NCI-H2227 treated with DMSO at 0.1 percent for 48 hours (cell line): ENCODE data around the gene WDR75.

Source experiments
- DNase-seq: peaks from one replicate; lab custom pipeline; 2025; lab: John Stamatoyannopoulos, UW

WDR75 gene

DNA sequence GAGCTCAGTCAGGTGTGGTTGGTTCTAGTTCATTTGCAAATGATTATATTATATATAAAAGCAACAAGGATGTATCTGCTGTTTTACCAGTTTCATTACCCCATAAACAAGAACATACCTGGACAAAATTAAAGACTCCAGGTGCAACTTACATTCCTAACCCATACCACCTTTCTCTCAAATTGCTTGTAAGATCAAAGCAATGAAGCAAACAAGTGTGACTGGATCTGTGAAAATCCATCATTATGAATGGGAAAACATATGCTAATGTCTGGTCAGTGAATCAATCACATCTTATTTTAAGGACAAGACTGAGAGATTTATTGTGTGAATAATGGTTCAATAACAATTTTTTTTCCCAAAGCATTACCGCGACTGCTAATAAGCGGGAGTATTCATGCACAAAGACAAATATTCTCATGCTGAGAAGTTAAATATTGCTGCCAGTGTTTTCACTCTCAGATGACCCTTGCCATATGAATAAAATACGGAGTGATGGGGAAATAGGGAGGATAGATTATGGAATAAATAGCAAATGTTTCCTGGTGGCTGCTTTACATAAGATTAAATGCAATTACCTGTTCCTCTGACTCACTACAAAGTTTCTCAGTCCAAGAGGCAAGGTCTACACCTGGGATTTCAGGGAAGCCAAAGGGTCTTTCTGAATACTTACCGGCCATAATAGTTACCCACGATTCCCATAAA lies 59.3 kb downstream of the WDR75 start:
- DNase-seq: no peak

DNA sequence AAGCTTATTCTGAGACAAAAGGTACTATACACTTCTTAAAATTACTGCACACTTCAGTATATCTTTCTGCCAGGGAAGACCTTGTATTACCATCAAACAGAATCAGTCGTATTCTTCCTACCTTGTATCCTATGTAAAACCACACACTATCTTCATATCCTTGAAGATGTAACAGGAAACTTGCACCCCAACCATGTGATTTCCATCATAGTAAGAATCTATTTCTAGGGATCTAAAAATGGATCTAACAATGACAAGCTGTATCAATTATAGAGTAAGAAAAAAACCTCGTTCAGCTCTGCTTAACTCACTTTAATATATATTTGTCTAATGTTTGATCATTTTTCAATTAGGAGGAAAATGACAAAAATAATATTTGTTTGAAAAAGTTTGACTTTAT lies 60.2 kb downstream of the WDR75 start:
- DNase-seq: no peak

GRCh38 chr2:189502714-189503113 lies 61.4 kb downstream of the WDR75 start:
- DNase-seq: no peak

- DNase-seq: no peak
Observed at GRCh38 chr2:189504238-189504637, 63.0 kb downstream of the WDR75 start.

GRCh38 chr2:189505492-189505891 lies 64.2 kb downstream of the WDR75 start:
- no peak for DNase-seq

DNA sequence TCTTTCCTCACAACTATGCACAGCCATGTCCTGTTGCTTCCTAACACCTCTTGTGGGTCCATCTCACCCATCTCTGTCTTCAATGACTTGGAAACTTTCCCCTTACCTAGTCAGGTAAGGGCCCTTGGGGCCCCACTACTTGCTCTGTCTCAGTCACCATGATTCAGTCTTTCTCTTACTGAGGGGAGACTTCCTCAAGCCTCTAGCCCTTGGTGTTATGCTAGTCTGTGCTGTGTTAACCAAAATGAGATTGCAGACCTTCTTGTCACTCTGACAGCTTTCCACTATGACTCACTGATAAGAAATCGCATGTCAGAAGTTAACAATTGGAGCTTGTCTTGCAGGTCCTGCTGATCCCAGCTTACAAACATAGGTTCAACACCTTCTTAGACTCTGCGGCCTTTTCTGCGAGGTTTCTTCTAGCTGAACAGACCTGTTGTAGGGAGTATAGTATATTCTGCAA lies 65.3 kb downstream of the WDR75 start:
- DNase-seq: no peak

DNA sequence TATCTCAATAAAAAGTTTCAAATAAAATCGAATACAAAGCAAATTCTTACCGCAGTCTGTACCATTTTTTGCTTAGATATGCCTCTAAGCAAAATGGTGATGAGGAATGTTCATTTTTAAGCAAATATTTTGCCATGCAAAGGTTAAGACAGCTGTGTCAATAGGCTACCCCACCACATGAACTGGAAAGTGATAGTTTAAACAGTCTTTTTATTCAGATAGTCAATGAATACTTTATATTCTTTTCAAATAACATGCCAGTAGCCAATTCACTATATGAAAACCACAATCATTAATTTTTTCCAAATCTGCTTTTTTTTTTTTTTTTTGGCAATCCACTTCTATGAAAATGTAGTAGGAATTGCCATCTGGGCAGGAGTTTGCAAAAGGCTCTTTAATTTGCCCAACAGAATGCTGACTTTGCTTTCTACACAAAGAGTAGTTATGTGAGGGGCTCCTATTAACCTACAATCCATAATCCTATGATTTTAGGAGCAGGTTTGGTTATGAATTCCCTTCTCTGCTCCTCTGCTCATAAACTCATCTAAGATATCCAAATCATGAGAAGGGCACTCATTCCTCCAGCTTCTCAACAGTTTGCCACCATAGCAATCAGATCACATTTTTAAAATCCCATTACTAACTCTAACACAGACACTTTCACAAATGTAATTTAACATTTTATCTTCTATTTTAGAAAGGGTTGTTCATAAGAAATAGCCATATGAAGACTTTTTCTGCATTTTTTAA lies 70.1 kb downstream of the WDR75 start:
- DNase-seq: no peak

- no peak for DNase-seq
Observed at GRCh38 chr2:189511960-189512319, 70.7 kb downstream of the WDR75 start.

GRCh38 chr2:189512879-189513278 lies 71.6 kb downstream of the WDR75 start:
- DNase-seq: no peak

DNA sequence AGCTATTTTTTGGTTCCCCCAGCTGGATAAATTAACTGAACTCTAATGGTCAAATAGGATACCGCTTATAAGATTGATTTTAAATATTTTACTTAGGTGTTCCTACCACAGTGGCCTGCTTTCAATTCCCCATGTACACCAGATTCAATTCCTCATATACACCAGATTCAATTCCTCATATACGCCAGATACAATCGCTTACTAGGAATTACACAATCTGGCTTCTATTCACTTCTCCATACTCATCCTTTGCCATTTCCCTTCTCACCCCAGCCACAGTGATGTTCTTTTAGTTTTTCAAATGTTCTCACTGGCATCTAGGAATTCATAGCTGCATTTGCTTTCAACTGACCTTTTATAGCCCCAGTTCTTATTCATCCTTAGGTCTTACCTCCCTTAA lies 72.8 kb downstream of the WDR75 start:
- DNase-seq: no peak

DNA sequence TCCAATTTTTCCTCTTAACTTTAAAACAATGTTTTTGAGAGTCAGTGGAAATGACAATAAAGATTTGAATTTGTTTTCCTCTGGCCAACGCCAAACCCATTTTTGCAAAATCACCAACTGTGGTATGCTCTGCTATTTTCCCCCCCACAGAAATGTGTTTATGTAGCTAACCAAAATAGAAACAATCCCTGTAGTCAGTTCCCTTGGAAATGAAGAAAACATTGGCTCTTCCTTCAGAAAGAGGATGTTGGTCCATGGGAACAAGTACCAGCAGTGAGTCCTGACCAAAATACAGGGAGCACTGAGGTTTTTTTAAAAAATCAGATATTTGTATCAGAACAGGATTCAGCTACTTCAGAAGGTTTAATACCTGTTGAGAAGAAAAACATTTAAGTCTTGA lies 74.0 kb downstream of the WDR75 start:
- DNase-seq: no peak

DNA sequence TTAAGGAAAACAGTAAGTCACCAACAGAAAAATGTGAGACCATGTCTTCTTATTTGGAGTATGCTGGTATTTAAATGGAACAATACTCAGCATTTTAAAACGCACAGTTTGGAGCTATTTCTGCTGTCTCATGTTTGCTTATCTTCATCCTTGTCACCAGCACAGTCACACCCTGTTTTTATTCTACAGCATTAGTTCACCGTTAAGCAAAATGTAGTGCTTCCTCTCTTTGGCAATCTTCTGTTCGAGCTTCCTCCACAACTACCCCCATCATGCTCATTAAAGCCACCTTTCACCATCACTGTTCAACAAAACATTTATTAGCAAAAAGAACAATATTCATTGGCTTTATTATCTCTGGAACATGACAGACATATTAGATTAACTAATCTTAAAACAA lies 75.3 kb downstream of the WDR75 start:
- DNase-seq: no peak

GRCh38 chr2:189517847-189518535 lies 76.7 kb downstream of the WDR75 start:
- no peak for DNase-seq

GRCh38 chr2:189519631-189520387 lies 78.5 kb downstream of the WDR75 start:
- no peak for DNase-seq

DNA sequence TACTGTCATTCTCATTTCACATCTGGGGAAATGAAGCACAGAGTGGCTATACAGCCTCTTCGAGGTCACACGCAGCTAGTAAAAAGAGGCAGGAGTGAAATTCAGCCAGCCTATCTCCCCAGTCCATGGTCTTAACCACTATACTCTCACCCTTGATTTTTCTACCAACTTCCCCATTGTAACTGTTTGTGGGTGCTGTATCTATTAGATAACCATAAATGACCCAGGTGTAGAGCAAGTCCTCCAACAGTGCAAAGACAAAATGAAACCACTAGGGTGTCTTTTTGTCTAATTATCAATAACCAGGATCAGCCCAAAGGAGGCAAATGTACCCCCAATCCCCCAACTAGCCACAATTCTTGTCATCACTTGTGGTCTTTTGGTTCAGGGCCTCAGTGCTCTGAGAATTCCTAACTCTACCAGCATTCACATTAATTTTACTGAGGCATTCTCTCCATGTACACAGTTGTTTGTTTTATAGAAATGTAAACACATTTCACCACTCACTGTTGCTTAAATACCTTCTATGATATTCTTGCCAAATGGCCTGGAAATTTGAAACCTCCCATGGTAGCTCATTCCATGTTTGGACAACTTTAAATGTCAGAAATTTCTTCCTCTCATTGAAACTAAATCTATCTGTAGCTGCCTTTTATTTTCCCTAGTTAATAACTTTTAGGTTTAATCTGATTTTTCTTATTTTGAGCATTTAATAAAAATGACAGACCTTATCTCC lies 80.6 kb downstream of the WDR75 start:
- no peak for DNase-seq

- no peak for DNase-seq
Observed at GRCh38 chr2:189522435-189523151, 81.3 kb downstream of the WDR75 start.

DNA sequence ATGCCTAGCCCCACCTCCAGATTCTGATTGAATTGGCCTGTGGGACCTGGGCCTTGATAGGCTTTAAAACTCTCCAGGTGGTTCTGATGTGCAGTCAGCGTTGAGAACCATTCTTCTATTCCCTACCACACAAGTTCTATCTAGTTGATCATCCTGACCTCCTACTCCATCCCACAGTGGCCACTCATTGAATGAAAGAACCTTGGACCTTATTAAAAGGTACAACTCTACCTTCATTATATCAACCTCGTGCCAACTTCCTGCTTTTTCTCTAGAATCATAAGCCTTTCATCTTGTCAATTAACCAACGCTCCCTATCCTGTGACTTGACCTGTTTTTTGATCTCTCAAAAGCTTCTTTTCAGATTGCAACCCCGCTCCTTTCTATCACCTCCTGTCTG lies 83.5 kb downstream of the WDR75 start:
- DNase-seq: no peak
